Measurements from ENCODE around the gene SLC9B1.
"Not testable (repeated sequence)": the region's sequence is repeated elsewhere in the genome, so short reads cannot be mapped to it uniquely, and the experiment has no call there.

SLC9B1 gene

GRCh38 chr4:103011378-103012025 is 8.0 kb downstream of the SLC9B1 start:
- no peak for DNase-seq (ENCODE audit: low read depth, low spot score)

GRCh38 chr4:103010804-103011203 is 8.7 kb downstream of the SLC9B1 start:
- no peak for DNase-seq (ENCODE audit: low read depth, low spot score)

GRCh38 chr4:103008875-103009729 is 10.4 kb downstream of the SLC9B1 start:
- DNase-seq (ENCODE audit: low read depth, low spot score), result peak; percentile 15

GRCh38 chr4:103002551-103002950 is 17.0 kb downstream of the SLC9B1 start:
- DNase-seq (ENCODE audit: low read depth, low spot score), result no peak

- DNase-seq (ENCODE audit: low read depth, low spot score), result no peak
These were observed 24.7 kb downstream of the SLC9B1 start for GRCh38 chr4:102994803-102995202.

GRCh38 chr4:102993985-102994384 is 25.5 kb downstream of the SLC9B1 start:
- DNase-seq (ENCODE audit: low read depth, low spot score), result not testable (repeated sequence)

GRCh38 chr4:102988429-102989020 is 31.0 kb downstream of the SLC9B1 start:
- DNase-seq (ENCODE audit: low read depth, low spot score), result no peak

- DNase-seq (ENCODE audit: low read depth, low spot score), result no peak
These were observed 38.5 kb downstream of the SLC9B1 start for GRCh38 chr4:102981005-102981404.

GRCh38 chr4:102961813-102962212 is 57.7 kb downstream of the SLC9B1 start:
- not testable (repeated sequence) for DNase-seq (ENCODE audit: low read depth, low spot score)

GRCh38 chr4:102959496-102959895 is 60.0 kb downstream of the SLC9B1 start:
- no peak for DNase-seq (ENCODE audit: low read depth, low spot score)

GRCh38 chr4:102945066-102945465 is 74.4 kb downstream of the SLC9B1 start:
- DNase-seq (ENCODE audit: low read depth, low spot score), result no peak

GRCh38 chr4:102938063-102938462 is 81.4 kb downstream of the SLC9B1 start:
- not testable (repeated sequence) for DNase-seq (ENCODE audit: low read depth, low spot score)

- DNase-seq (ENCODE audit: low read depth, low spot score), result no peak
These were observed 83.8 kb downstream of the SLC9B1 start for GRCh38 chr4:102935716-102936115.

GRCh38 chr4:102919697-102920096 is 99.8 kb downstream of the SLC9B1 start:
- DNase-seq (ENCODE audit: low read depth, low spot score), result not testable (repeated sequence)

GRCh38 chr4:102918859-102919258 is 100.6 kb downstream of the SLC9B1 start:
- no peak for DNase-seq (ENCODE audit: low read depth, low spot score)

GRCh38 chr4:102901804-102902203 is 117.7 kb downstream of the SLC9B1 start:
- DNase-seq (ENCODE audit: low read depth, low spot score), result no peak

- not testable (repeated sequence) for DNase-seq (ENCODE audit: low read depth, low spot score)
These were observed 121.9 kb downstream of the SLC9B1 start for GRCh38 chr4:102897610-102898009.

- DNase-seq (ENCODE audit: low read depth, low spot score), result not testable (repeated sequence)
These were observed 123.0 kb downstream of the SLC9B1 start for GRCh38 chr4:102896547-102896946.

- not testable (repeated sequence) for DNase-seq (ENCODE audit: low read depth, low spot score)
These were observed 129.6 kb downstream of the SLC9B1 start for GRCh38 chr4:102889866-102890265.

- not testable (repeated sequence) for DNase-seq (ENCODE audit: low read depth, low spot score)
These were observed 130.9 kb downstream of the SLC9B1 start for GRCh38 chr4:102888570-102888969.

GRCh38 chr4:102883278-102883677 is 136.2 kb downstream of the SLC9B1 start:
- DNase-seq (ENCODE audit: low read depth, low spot score), result no peak

- DNase-seq (ENCODE audit: low read depth, low spot score), result no peak
These were observed 138.2 kb downstream of the SLC9B1 start for GRCh38 chr4:102881343-102881742.

All from iPS DF 19.7 (cell line).